ENCODE measurements around the gene DNAL1.

DNAL1 gene

DNA sequence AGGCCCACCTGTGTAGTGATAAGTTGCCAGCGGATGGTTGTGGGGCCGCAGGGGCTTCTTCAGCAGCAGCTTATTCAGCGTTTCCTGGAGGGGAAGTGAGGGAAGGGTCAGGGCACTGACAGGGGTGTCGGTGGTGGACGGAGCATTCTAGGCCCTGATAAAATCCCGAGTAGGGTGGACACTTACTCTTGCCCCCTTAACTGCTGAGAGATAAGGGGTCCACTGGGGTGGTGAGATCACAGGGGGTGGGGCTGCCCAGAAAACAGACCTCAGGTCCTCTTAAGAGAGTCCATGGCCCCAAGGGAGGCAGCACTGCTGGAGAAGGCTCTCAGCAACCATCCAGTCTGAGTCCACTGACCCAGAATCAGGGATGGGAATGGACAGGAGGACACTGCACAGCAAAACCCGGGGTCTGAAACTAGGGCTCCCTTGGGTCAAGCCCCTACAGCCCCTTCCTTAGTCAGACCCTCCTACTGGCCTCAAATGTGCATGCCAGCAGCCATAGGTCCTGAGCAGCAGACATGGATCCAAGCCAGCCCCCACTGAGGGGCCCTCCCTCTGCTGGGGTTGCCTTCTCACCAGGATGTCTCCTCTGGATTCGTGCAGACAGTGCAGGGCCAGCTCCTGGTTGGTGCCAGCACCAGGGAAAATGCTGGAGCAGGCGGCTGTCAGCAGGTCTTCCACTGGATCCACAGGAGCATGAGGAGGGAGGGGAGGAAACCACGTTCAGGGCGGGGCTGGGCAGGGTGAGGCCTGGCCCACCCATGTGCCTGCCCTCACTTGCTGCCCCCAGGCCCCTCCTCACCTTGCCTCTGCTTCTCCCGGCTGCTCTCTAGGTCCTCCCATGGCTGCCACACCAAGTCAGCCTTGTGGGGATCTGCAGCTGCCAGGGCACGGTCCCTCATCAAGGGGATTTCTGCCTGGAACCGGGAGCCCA is 81.5 kb downstream of the DNAL1 start:
- Histone ChIP-seq H3K4me1 (peaks cover 6% of the 10 kb centered on the region), H3K4me3 (no peak overlapping the region), H3K9me3 (no peaks in the 10 kb centered on the region), H3K27me3 (ENCODE audit: low read depth) (no peaks in the 10 kb centered on the region), H3K36me3 (replicated peaks) (peaks cover 84% of the 10 kb centered on the region)
- in situ Hi-C loops (cut with MboI; ENCODE audit: low sequenced_read_pairs): loop anchor here (5.0 to 10.0 kb wide), 2 partner anchors 101 to 309 kb away; no protein-coding TSS in a partner anchor
- peak in 1 of 2 experiments; percentile 4 for DNase-seq (ENCODE audit: low spot score in 2 of 2)

DNA sequence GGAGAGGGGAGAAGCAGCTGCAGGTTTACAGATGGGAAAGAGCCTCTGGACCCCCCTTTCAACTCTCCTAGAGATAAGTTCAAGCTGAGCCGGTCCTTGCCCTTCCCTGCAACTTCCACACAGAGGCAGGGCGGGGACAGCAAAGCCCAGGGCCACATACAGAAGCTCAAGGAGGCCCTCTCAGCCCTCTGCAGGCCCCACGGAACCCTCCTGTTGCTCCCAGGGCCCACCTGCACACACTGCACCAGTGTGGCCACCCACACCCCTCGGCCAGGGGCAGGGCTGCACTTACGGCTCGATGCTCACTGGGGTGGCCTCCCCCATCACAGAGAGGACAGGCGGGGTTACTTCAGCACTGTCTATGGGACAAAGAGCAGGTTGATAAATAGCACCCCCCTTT is 82.4 kb downstream of the DNAL1 start:
- H3K9me3 ChIP-seq: no peaks in the 10 kb centered on the region
- in situ Hi-C loops (cut with MboI; ENCODE audit: low sequenced_read_pairs): loop anchor here (5.0 to 10.0 kb wide), 2 partner anchors 100 to 308 kb away; no protein-coding TSS in a partner anchor
- peaks cover 84% of the 10 kb centered on the region for H3K36me3 ChIP-seq (replicated peaks)
- no peak for DNase-seq (ENCODE audit: low spot score in 2 of 2)
- H3K27me3 ChIP-seq (ENCODE audit: low read depth): no peaks in the 10 kb centered on the region
- peaks cover 4% of the 10 kb centered on the region for H3K4me1 ChIP-seq
- H3K4me3 ChIP-seq: no peak overlapping the region

GRCh38 chr14:73728717-73729330 is 84.0 kb downstream of the DNAL1 start:
- H3K9me3 ChIP-seq: no peaks in the 10 kb centered on the region
- H3K27me3 ChIP-seq (ENCODE audit: low read depth): no peaks in the 10 kb centered on the region
- H3K36me3 ChIP-seq (replicated peaks): peaks cover 73% of the 10 kb centered on the region
- peak; percentile 82 to 93 for DNase-seq (ENCODE audit: low spot score in 2 of 2)
- peaks cover 4% of the 10 kb centered on the region for H3K4me1 ChIP-seq
- in situ Hi-C loops (cut with MboI; ENCODE audit: low sequenced_read_pairs): loop anchor here (5.0 to 10.0 kb wide), 2 partner anchors 98 to 306 kb away; no protein-coding TSS in a partner anchor
- no peak overlapping the region for H3K4me3 ChIP-seq

DNA sequence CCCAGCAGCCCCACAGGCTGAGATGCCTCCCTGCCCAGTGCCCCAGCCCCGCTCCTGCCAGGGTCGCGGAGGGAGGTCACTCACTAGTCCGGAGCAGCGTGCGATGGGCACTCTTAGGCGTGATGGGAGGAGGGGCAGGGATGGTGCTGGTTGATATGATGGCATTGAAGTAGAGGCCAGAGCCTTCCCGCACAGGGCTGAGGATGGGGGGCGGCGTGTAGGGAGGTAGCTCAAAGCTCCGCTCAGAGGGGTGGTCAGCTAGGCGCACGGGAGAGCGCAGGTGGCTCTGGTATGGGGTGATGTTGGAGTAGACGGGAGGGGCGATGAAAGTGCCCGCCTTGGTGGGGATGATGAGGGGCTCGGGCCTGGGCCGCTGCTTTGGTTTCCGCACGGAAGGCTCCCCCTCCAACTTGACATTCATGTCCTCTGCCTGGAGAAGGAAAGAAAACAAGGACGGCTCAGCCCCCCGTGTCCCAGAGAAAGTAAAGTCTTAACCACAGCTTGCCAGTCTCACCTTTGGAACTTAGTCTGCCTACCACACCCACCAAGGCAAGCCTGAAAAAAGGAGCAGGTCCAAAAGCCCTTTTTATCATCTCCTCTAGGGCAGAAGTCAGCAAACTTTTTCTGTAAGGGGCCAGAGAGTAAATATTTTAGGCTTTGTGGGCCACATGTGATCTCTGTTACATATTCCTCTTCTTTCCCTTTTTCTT is 84.9 kb downstream of the DNAL1 start:
- no peaks in the 10 kb centered on the region for H3K9me3 ChIP-seq
- no peak overlapping the region for H3K4me3 ChIP-seq
- H3K27me3 ChIP-seq (ENCODE audit: low read depth): no peaks in the 10 kb centered on the region
- in situ Hi-C loops (cut with MboI; ENCODE audit: low sequenced_read_pairs): loop anchor here (5.0 to 10.0 kb wide), 2 partner anchors 98 to 305 kb away; no protein-coding TSS in a partner anchor
- DNase-seq (ENCODE audit: low spot score in 2 of 2): no peak
- peaks cover 81% of the 10 kb centered on the region for H3K36me3 ChIP-seq (replicated peaks)
- peaks cover 4% of the 10 kb centered on the region; the same call in 1 of the 2 replicates for H3K4me1 ChIP-seq

- peaks cover 81% of the 10 kb centered on the region for H3K36me3 ChIP-seq (replicated peaks)
- in situ Hi-C loops (cut with MboI; ENCODE audit: low sequenced_read_pairs): no loop called here
- peak in 1 of 2 experiments; percentile 2 for DNase-seq (ENCODE audit: low spot score in 2 of 2)
- H3K4me3 ChIP-seq: no peak overlapping the region
- peaks cover 4% of the 10 kb centered on the region; the same call in 1 of the 2 replicates for H3K4me1 ChIP-seq
- H3K27me3 ChIP-seq (ENCODE audit: low read depth): no peaks in the 10 kb centered on the region
- no peaks in the 10 kb centered on the region for H3K9me3 ChIP-seq
Measured at GRCh38 chr14:73731111-73731510, 86.3 kb downstream of the DNAL1 start.

DNA sequence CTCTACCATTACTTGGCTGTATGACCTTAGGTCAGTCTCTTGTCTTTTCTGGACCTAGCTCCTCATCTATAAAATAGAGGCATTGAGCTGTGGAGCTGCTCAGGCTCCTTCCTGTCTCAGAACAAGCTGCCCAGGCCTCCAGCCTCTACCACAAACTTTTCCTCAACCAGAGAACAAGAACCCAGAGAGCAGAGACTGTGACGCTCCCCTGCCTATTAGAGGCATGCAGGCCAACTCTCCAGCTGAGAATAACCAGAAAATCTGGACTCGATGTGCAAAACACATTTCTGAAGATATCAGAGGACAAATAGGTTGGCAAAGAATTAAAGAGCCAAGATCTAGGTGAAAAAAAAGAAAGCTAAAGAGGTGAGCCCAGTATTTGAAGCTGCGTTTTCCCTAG is 87.2 kb downstream of the DNAL1 start:
- no peaks in the 10 kb centered on the region for H3K9me3 ChIP-seq
- no peak overlapping the region for H3K4me3 ChIP-seq
- H3K36me3 ChIP-seq (replicated peaks): peaks cover 79% of the 10 kb centered on the region
- in situ Hi-C loops (cut with MboI; ENCODE audit: low sequenced_read_pairs): no loop called here
- no peaks in the 10 kb centered on the region for H3K27me3 ChIP-seq (ENCODE audit: low read depth)
- DNase-seq (ENCODE audit: low spot score in 2 of 2): no peak
- peaks cover 4% of the 10 kb centered on the region; the same call in 1 of the 2 replicates for H3K4me1 ChIP-seq

DNA sequence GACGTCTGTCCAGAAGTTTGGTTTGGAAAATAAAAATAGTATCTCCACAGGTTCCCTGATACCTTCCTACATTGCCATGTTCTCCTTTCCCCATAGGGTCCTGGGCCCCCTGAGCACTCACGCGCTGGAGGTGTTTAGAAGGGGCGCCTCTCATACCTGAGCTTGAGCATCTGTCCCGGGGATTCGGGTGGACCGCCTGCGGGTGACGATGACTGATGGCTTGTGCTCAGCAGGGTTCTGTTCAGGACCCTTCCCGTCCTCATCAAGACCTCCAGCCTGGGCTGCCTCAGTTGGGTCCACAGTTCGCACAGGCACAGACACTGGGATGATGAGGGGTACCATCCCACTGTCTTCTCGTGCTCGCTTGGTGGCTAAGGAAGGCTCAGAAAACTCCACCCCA is 92.1 kb downstream of the DNAL1 start:
- in situ Hi-C loops (cut with MboI; ENCODE audit: low sequenced_read_pairs): no loop called here
- Histone ChIP-seq H3K36me3 (replicated peaks) (peaks cover 60% of the 10 kb centered on the region), H3K4me3 (no peak overlapping the region), H3K9me3 (no peaks in the 10 kb centered on the region), H3K27me3 (ENCODE audit: low read depth) (no peaks in the 10 kb centered on the region), H3K4me1 (no peaks in the 10 kb centered on the region)
- DNase-seq (ENCODE audit: low spot score in 2 of 2): no peak

GRCh38 chr14:73738518-73739173 is 93.9 kb downstream of the DNAL1 start:
- Histone ChIP-seq H3K27me3 (ENCODE audit: low read depth) (no peaks in the 10 kb centered on the region), H3K36me3 (replicated peaks) (peaks cover 54% of the 10 kb centered on the region), H3K4me1 (no peaks in the 10 kb centered on the region), H3K4me3 (no peak overlapping the region), H3K9me3 (no peaks in the 10 kb centered on the region)
- no peak for DNase-seq (ENCODE audit: low spot score in 2 of 2)
- in situ Hi-C loops (cut with MboI; ENCODE audit: low sequenced_read_pairs): no loop called here

DNA sequence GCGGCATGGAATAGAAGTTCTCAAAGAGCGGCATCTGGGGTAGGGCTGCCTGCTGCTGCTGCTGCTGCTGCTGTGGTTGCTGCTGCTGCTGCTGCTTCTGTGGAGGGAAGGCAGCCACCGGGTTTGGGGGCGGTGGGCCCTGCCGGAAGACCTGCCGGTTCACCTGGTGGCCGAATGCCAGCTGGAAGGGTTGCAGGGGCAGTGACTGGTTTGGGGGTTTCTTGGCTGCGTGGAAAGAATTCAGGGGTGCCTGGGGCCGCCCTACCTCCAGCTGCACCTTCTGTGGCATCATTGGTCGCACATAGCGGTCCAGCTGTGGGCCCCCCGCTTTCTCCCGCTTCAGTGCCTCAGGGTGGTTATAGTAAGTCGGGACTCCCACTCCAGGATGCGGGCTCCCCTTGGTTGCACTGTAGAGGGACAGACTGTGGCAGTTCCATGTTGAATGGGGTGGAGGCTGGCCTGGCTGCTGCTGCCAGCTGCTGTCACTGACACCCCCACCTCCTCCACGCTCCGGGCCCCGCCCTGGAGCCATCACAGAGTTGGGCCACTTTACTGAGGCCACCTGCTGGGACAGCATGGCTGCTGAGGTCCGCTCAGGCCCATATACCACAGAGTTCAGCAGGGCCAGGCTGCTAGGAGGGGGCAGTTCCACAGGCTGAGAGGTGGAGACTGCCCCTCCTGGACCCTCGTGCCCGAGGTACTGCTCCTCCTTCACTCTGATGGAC is 94.5 kb downstream of the DNAL1 start:
- Histone ChIP-seq H3K9me3 (no peaks in the 10 kb centered on the region), H3K36me3 (replicated peaks) (peaks cover 49% of the 10 kb centered on the region), H3K4me1 (no peaks in the 10 kb centered on the region), H3K4me3 (no peak overlapping the region), H3K27me3 (ENCODE audit: low read depth) (no peaks in the 10 kb centered on the region)
- in situ Hi-C loops (cut with MboI; ENCODE audit: low sequenced_read_pairs): no loop called here
- no peak for DNase-seq (ENCODE audit: low spot score in 2 of 2)

DNA sequence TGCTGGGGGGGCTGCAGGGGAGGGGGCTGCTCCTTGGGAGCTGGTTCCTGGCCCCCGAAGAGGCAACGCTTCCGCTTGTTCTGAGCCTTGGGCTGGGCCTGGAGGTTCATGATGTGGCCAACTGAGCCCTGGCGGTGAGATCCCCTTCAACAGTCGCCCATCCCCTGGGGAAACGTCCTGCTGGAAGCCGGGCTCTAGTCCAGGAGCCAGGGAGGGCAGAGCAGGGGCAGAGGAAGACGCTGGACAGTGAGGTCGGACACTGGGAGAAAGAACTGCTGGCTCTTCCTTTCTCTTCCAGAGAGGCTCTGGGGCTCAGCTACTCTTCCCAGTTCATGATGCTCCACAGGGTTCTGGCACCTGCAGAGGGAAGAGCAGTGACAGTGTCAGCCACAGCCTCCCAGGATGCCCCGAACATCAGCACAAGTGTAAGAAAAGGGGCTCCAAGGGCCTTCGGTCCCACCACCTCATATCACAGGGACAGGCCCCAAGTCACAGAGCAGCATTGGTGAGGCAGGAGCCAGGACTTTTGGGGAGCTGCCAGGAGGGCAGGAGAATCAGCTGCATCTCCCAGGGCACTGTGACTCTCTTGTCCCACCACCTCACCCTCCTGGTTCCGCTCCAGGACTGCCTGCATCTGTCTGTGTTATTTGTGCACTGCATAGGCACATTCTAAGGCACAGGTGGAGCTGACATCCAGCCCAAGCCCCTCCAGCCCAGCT is 95.3 kb downstream of the DNAL1 start:
- in situ Hi-C loops (cut with MboI; ENCODE audit: low sequenced_read_pairs): no loop called here
- no peaks in the 10 kb centered on the region for H3K4me1 ChIP-seq
- no peak overlapping the region for H3K4me3 ChIP-seq

DNA sequence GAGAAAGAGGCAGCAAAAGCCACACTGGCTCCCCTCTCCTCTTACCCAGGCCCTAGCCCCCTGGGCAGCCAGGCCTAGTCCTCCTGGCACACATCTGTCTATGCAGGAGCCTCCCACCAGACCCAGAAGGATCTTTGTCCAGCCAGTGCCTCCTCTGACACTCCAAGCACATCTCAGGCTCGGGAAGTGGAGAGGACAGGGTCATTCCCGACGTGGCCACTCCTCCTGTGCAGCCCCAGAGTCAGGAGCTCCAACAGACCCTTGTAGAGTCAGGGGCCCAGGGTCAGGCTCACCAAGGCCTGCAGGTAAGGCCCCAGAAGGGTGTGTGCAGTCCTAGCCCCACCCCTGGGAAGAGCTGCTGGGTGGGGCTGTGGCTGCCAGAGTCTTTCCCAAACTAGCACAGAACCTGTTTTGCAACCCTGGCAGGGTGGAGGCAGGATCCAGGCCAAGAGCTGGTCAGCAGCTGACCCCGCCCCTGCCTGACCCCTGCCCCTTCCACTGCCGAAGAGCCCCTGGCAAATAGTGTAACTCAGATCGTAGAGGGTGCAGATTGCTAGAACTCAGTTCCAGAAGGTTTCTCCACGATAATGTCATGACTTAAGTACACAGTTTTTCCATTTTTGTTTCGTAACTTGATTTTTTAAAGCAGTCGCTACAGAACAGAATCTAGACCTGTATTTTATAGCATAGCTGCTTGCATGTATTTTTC is 96.0 kb downstream of the DNAL1 start:
- DNase-seq (ENCODE audit: low spot score in 2 of 2): no peak
- Histone ChIP-seq H3K9me3 (no peaks in the 10 kb centered on the region), H3K4me3 (no peak overlapping the region), H3K27me3 (ENCODE audit: low read depth) (no peaks in the 10 kb centered on the region), H3K36me3 (replicated peaks) (peaks cover 35% of the 10 kb centered on the region), H3K4me1 (no peaks in the 10 kb centered on the region)
- in situ Hi-C loops (cut with MboI; ENCODE audit: low sequenced_read_pairs): no loop called here

More for the DNA sequence above, 95.3 kb downstream of the DNAL1 start:
- Histone ChIP-seq H3K36me3 (replicated peaks) (peaks cover 42% of the 10 kb centered on the region), H3K27me3 (ENCODE audit: low read depth) (no peaks in the 10 kb centered on the region), H3K9me3 (no peaks in the 10 kb centered on the region)
- no peak for DNase-seq (ENCODE audit: low spot score in 2 of 2)
